Fibroblast of mammary gland (primary cell): ENCODE results near the gene LYRM7.

Experiments
- DNase-seq: peaks from one replicate; pipeline ENCODE4 v3.0.0-alpha.2; 2010; ENCODE audit warnings: low read depth
- H3K4me3 ChIP-seq: 2 replicates; pipeline ENCODE4 v1.5.1; 2011; ENCODE audit warnings: low read depth, mild to moderate bottlenecking, low read length, moderate library complexity; ENCODE audit not compliant: control insufficient read depth
- TF ChIP-seq, protein P1 (sequence below): conservative IDR thresholded peaks from 2 replicates; pipeline ENCODE4 v1.5.1; 2011; ENCODE audit warnings: low read depth, low read length, inconsistent platforms; ENCODE audit not compliant: control insufficient read depth, insufficient read depth

Gene LYRM7

DNA sequence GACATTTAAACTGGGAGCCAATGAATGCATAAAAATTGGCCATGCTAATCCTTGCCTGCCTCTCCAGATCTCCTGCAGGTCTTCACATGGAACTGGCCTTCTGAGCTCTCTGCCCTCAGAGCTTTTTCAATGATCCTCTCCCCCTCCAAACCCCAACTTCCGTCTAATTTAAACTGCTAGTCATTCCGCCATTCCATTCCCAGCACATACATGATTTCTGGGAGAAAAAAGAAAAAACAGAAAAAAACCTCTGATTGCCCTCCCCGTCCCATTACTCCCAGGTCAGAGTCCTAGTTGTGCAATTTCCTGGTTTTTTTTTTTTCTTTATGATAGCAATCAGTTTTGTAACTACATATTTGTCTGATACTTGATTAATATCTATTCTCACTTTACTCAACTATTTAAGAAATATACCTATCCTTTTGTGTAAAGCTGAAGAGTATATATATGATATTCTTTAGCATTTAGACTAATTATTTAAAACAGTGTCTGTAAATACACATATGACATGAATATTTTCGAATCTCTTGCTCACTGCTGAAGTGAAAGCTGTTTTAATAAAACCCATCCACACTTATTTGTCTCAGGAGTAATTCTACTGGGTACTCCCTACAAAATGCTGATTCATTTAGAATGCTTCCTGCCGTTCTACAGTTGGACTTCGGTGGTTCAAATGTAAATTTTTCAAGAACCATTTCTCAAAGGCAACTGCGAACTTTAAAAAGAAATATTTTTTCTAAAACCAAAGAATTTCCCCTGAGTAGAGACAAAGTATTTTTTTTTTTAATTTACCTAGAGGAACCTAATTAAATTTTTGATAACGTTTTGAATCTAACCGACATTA is 7.2 kb upstream of the LYRM7 start:
- TF ChIP-seq, protein P1, sequence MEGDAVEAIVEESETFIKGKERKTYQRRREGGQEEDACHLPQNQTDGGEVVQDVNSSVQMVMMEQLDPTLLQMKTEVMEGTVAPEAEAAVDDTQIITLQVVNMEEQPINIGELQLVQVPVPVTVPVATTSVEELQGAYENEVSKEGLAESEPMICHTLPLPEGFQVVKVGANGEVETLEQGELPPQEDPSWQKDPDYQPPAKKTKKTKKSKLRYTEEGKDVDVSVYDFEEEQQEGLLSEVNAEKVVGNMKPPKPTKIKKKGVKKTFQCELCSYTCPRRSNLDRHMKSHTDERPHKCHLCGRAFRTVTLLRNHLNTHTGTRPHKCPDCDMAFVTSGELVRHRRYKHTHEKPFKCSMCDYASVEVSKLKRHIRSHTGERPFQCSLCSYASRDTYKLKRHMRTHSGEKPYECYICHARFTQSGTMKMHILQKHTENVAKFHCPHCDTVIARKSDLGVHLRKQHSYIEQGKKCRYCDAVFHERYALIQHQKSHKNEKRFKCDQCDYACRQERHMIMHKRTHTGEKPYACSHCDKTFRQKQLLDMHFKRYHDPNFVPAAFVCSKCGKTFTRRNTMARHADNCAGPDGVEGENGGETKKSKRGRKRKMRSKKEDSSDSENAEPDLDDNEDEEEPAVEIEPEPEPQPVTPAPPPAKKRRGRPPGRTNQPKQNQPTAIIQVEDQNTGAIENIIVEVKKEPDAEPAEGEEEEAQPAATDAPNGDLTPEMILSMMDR = no peak
- H3K4me3 ChIP-seq = peak overlapping the region; percentile 79
- DNase-seq = peak; percentile 51

DNA sequence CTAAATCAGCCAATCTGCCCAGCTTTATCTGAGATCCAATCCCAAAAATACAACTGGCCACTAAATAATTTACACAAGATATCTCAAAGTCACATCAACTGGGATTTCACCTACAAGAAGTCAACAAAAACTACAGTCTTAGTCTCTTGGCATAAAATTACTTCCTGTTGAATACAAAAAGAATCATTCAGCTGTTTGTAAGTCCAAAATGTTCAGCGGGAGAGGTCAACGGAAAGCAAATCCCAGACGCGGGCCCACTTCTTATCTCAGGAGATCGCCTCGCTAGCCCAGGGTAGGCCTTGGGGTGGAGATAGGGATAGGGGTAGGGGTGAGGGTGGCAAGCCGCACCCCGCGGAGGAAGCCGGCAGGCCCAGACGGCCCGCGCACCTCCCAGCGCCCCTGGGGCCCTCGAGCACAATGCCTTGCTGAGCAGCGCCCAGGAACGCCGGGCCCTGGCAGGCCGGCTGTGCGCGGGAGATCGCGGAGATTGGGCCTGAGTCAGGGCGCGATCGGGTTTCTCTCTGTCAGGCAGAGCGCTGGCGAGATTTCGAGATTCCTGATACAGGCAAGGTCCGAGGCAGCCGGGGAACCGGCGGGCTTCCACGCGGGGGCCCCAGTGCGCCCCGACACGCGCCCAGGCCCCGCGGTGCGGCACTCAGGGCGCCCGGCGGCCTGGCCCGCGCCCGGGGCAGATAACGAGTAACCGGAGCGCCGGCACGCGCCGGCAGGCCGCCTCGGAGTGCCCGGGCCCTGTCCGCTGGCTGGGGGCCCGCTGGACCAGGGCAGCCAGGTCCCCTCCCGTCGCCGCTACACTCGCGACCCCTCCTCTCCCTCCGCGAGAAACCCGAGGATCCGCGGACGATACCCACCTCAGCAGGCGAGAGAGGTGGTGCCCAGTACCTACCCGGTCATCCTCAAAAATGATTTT is 6.3 kb upstream of the LYRM7 start:
- peak overlapping the region; percentile 79 for H3K4me3 ChIP-seq
- TF ChIP-seq, protein P1 = no peak
- DNase-seq = peak; percentile 76

DNA sequence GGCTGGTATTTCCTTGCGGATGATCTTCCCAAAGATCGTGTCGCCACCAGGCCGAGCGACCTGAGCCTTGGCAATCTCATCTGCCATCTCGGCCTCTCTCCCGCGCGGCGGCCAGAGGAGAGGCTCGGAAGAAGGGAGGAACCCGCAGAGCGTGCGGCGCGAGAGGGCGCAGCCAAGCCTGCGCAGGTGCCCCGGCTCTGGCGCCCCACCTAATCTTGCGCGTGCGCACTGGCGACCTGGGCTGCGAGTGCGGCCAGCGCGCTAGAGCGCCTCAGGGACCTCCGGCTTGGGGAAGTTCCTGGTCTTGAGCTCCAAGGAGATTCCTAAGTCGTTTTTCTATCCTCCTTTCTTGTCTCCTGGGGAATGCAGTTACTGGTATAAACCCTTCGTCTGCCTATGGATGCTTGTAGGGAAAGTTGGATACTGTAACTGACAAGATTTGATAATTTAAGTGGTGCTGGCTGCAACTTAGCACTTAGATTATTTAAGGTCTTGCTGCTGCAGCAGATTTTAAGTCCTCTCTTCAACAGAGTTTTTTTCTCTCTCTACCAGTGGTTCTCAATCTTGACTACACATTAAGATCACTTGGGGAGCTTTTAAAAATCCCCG is 5.5 kb upstream of the LYRM7 start, which contains the start of gene HINT1:
Gene HINT1, minus strand, starts transcription at position 138 of the 609 bp plus-strand sequence. Its CDS starts 51 bp downstream, at position 87.
- peak within 1 kb of the TSS; percentile 79 for H3K4me3 ChIP-seq
- TF ChIP-seq, protein P1 = peak; percentile 3
- peak; percentile 77 for DNase-seq

DNA sequence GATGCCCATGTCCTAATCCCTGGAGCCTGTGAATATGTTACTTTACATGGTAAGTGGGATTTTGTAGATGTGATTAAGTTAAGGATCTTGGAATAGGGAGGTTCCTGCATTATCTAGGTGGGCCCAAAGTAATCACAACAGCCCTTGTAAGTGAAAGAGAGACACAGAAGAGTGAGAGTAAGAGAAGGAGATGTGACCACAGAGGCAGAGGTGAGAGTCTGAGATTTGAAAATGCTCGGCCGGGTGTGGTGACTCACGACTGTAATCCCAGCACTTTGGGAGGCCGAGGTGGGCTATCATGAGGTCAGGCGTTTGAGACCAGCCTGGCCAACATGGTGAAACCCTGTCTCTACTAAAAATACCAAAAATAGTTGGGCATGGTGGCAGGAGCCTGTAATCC is 3.1 kb upstream of the LYRM7 start:
- TF ChIP-seq, protein P1 = no peak
- DNase-seq = no peak
- no peak overlapping the region for H3K4me3 ChIP-seq

DNA sequence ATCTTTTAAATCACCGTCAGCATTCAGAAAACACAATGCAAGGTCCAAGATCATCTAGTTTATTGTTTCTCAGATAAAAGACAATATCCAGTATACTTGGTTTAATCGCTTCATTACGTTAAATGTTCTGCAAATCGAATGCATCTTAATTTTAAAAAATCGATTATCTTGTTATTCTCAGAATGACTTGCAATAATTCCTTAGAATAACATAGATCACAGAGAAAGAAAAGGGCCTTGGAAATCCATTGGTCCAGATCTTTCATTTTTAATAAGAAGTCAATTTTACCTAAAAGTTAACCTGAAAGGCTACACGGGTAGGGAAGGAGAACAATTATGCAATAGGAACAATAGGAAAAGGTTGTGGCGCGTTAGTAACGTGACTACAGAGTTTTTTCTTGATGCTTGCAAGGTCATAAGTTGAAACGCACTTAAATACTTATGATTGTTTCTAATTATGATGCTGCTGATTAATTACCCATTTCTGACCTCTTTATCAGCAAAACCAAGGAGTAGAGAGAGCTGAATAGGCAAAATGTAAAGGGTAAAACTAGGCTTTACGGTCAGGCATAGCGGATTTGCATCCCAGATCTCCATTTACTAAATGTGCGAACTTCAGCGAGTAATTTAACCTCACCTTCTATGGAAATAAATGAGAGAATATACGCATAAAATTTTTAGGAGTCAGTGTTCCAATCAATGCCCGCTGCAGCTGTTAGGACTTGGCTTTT is 769 bp upstream of the LYRM7 start:
- H3K4me3 ChIP-seq = peak overlapping the region; percentile 84
- TF ChIP-seq, protein P1 = no peak
- DNase-seq = no peak

DNA sequence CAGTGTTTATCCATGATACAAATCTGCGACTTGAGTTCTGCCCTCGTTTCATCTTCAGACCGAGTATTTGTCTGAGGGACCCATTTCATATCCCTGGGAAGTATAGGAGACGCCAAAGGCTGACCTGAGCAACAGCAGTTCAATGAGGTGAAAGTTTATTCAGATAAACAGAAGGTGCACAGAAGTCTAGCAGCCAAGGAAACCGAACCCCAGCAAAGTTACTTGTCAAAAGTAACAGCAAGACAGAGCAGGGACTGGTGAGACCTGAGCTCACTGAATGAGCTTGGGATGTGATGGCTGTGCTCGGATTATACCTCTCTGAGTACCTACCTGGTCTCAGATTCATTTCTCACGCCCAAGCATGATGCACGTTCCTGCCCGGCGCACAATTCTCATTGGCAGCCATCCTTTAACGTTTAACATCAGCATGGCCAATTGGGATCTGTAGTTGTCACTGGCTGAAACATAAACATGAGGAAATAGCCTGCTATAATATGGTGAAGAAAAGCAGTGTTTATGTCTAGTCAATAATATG is 599 bp downstream of the LYRM7 start:
- TF ChIP-seq, protein P1 = no peak
- peak overlapping the region; percentile 84 for H3K4me3 ChIP-seq
- no peak for DNase-seq
